Breast epithelium (tissue), 4 donors: Measurements from ENCODE around the gene XRN1. TPM values are rescaled to one million over a fixed set of nuclear protein-coding genes. Genes with fewer than 3 reads are reported as not detected.

Source experiments
- DNase-seq, 2 donors: peaks; one replicate each; pipeline ENCODE4 v3.0.0-alpha.2; 2019; ENCODE audit warnings: low spot score in 2 of 2
- H3K27ac ChIP-seq, 2 donors: fragments of 200-600 bp; sonication (generic) in 1 of 2; one replicate each; pipeline ENCODE4 v1.5.1; 2016 to 2019; ENCODE audit warnings: mild to moderate bottlenecking in 1 of 2
- H3K27me3 ChIP-seq, 2 donors: fragments of 200-600 bp; sonication (generic) in 1 of 2; one replicate each; pipeline versions ENCODE4 v1.5.1 to v1.6.0; 2017 to 2019; ENCODE audit warnings: control low read depth in 1 of 2, mild to moderate bottlenecking in 1 of 2
- H3K36me3 ChIP-seq: fragments of 200-600 bp; one replicate; pipeline ENCODE4 v1.5.1; 2019
- H3K4me1 ChIP-seq, 2 donors: fragments of 200-600 bp; sonication (generic); one replicate each; pipeline ENCODE4 v1.5.1; 2016 to 2019; ENCODE audit warnings: control low read depth in 1 of 2
- H3K4me3 ChIP-seq, 3 donors: fragments of 200-600 bp; sonication (generic); 1 replicate in 2 of 3; 2 replicates in 1 of 3; pipeline ENCODE4 v1.5.1; 2016 to 2019; ENCODE audit warnings: mild to moderate bottlenecking in 3 of 3, moderate library complexity in 2 of 3
- H3K9me3 ChIP-seq, 2 donors: fragments of 200-600 bp; sonication (generic) in 1 of 2; one replicate each; pipeline ENCODE4 v1.5.1; 2016 to 2019; ENCODE audit warnings: control low read depth in 1 of 2
- POLR2A ChIP-seq: fragments of 450-650 bp; IDR thresholded peaks from one replicate; pipeline ENCODE4 v1.6.1; 2016; ENCODE audit warnings: antibody characterized with exemption, mild to moderate bottlenecking, moderate library complexity
- POLR2AphosphoS5 ChIP-seq, 3 donors: sonication (generic); formaldehyde crosslinking; IDR thresholded peaks; one replicate each; pipeline ENCODE4 v1.6.1; 2017; ENCODE audit warnings: antibody characterized with exemption in 3 of 3
- intact Hi-C: fragments of 100-400 bp; cut with DNase I; formaldehyde crosslinking; loops from one replicate; pipeline ENCODE4 v1.15.1; 2023; ENCODE audit warnings: low total_unique reads
- total RNA-seq, 3 donors: library from RNA; depleted of rRNA; stranded (reverse); fragments of >200 nt; gene quantifications; one replicate each; pipeline ENCODE4 v1.1.0, GENCODE V29; 2016
- TF ChIP-seq, protein P1 (sequence below), 3 donors: fragments of 450-650 bp; IDR thresholded peaks; one replicate each; pipeline ENCODE4 v1.5.1; 2016 to 2017; ENCODE audit warnings: antibody characterized with exemption in 3 of 3, mild to moderate bottlenecking in 3 of 3, moderate library complexity in 3 of 3

The XRN1 gene, protein sequence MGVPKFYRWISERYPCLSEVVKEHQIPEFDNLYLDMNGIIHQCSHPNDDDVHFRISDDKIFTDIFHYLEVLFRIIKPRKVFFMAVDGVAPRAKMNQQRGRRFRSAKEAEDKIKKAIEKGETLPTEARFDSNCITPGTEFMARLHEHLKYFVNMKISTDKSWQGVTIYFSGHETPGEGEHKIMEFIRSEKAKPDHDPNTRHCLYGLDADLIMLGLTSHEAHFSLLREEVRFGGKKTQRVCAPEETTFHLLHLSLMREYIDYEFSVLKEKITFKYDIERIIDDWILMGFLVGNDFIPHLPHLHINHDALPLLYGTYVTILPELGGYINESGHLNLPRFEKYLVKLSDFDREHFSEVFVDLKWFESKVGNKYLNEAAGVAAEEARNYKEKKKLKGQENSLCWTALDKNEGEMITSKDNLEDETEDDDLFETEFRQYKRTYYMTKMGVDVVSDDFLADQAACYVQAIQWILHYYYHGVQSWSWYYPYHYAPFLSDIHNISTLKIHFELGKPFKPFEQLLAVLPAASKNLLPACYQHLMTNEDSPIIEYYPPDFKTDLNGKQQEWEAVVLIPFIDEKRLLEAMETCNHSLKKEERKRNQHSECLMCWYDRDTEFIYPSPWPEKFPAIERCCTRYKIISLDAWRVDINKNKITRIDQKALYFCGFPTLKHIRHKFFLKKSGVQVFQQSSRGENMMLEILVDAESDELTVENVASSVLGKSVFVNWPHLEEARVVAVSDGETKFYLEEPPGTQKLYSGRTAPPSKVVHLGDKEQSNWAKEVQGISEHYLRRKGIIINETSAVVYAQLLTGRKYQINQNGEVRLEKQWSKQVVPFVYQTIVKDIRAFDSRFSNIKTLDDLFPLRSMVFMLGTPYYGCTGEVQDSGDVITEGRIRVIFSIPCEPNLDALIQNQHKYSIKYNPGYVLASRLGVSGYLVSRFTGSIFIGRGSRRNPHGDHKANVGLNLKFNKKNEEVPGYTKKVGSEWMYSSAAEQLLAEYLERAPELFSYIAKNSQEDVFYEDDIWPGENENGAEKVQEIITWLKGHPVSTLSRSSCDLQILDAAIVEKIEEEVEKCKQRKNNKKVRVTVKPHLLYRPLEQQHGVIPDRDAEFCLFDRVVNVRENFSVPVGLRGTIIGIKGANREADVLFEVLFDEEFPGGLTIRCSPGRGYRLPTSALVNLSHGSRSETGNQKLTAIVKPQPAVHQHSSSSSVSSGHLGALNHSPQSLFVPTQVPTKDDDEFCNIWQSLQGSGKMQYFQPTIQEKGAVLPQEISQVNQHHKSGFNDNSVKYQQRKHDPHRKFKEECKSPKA (N-terminal part only)
- total RNA-seq, result 10 to 100 TPM; 44.5 to 81.1 (median 51.5) TPM

DNA sequence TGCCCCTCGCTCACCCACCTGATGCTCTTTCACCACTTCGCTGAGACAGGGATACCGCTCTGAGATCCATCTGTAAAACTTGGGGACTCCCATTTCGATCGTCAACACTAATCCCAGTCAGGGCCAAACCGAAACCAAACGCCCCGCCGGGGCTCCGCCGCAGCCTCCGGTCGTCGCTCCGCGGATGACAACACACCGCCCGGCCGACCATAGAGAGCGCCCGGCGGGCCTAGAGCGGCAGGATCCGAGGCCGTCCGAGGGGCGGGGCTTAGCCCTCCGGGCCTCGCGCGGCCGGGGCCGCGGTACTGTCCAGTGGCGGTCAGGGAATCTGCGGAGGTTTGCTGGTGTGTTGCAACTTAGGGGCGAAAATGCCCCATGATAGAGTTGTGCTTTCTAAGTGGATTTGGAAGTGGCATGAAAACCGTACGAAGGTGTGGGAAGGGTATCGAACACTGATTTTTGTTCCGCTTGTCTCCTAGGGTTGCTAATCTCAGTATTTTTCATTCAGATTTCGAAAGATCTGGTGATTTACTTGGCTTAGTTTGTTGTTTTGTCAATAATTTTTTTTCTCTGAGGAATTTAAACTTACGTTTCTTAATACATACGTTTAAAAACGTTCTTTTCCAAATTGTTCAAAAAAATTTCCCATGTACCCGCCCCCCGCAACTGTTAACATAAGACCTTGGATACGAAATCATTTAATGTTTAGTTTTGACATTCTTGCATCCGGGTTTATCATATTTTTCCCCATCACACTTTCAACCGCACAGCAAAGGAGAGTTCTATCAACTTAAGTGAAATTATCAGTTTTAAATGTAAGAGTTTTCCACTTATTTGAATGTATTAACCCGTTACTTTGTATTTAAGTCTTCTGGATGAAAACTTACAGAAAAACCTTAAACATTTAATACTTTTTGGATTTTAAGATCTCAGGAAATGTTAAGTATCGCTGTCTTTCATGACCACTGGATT lies at the start of gene XRN1:
Gene XRN1 (minus strand): TSS at position 186 of the 972 bp plus-strand sequence. CDS start 93 bp downstream, at position 93.
- H3K36me3 ChIP-seq, result no peaks in the 10 kb centered on the region
- no peaks in the 10 kb centered on the region for H3K4me1 ChIP-seq
- intact Hi-C loops, result no loop called here
- H3K9me3 ChIP-seq, result no peaks in the 10 kb centered on the region
- TF ChIP-seq, protein P1, sequence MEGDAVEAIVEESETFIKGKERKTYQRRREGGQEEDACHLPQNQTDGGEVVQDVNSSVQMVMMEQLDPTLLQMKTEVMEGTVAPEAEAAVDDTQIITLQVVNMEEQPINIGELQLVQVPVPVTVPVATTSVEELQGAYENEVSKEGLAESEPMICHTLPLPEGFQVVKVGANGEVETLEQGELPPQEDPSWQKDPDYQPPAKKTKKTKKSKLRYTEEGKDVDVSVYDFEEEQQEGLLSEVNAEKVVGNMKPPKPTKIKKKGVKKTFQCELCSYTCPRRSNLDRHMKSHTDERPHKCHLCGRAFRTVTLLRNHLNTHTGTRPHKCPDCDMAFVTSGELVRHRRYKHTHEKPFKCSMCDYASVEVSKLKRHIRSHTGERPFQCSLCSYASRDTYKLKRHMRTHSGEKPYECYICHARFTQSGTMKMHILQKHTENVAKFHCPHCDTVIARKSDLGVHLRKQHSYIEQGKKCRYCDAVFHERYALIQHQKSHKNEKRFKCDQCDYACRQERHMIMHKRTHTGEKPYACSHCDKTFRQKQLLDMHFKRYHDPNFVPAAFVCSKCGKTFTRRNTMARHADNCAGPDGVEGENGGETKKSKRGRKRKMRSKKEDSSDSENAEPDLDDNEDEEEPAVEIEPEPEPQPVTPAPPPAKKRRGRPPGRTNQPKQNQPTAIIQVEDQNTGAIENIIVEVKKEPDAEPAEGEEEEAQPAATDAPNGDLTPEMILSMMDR (IDR thresholded peaks at IDR 0.05), result no peak
- TF ChIP-seq POLR2A (peak; percentile 69), POLR2AphosphoS5 (IDR thresholded peaks at IDR 0.05) (peak; percentile 82 to 94 (median 84))
- peak; percentile 90 to 93 for DNase-seq
- H3K27ac ChIP-seq, result peak within 1 kb of the TSS; percentile 99 to 100
- no peaks in the 10 kb centered on the region for H3K27me3 ChIP-seq
- H3K4me3 ChIP-seq, result peak within 1 kb of the TSS; percentile 84 to 99 (median 96)

DNA sequence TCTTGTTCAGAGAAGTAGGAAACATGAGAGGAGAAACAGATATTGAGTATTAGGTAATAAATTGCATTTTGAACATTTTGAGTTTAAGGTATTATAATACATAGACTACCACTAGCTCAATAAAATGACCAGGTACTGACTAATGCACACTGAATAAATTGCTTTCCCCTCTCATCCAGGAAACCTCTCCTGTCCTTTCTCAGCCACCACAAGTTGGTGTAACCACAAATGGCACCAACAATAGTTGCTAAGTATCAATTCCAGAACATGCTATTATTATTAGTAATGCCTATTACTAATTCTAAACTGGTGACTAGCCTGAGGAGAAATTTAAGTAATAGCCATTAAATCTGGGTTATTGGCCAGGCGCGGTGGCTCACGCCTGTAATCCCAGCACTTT lies 47.3 kb upstream of the XRN1 start:
- no peak for TF ChIP-seq POLR2AphosphoS5 (IDR thresholded peaks at IDR 0.05)
- TF ChIP-seq POLR2A, result no peak
- TF ChIP-seq, protein P1 (IDR thresholded peaks at IDR 0.05), result no peak
- intact Hi-C loops, result no loop called here
- no peak for DNase-seq
- Histone ChIP-seq H3K9me3 (no peaks in the 10 kb centered on the region), H3K36me3 (no peaks in the 10 kb centered on the region), H3K27me3 (no peaks in the 10 kb centered on the region), H3K4me1 (no peaks in the 10 kb centered on the region), H3K27ac (no peak overlapping the region), H3K4me3 (no peak overlapping the region)

DNA sequence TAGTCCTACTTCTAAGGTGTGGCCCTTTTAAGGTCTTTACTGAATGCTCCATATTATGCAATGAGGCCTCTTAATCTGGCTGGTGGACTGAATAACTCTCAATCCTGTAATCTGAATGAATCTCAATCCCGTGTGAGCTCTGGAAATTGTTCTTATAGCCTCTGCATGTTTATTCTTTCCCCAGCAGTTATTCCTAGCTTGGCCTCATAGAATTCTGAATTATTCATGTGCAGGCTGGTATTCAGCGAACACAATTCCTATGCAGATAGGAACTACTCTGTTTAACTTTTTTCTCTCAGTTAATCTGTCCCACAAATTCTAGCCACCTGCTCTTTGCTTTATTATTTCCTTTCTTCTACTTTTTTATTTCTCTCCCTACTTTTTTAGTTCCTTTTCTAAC lies 44.3 kb upstream of the XRN1 start:
- H3K36me3 ChIP-seq, result peaks cover 5% of the 10 kb centered on the region
- intact Hi-C loops, result no loop called here
- no peaks in the 10 kb centered on the region for H3K4me1 ChIP-seq
- H3K27ac ChIP-seq, result no peak overlapping the region
- TF ChIP-seq, protein P1 (IDR thresholded peaks at IDR 0.05), result no peak
- TF ChIP-seq POLR2AphosphoS5 (IDR thresholded peaks at IDR 0.05) (no peak), POLR2A (no peak)
- H3K4me3 ChIP-seq, result no peak overlapping the region
- H3K9me3 ChIP-seq, result no peaks in the 10 kb centered on the region
- H3K27me3 ChIP-seq, result no peaks in the 10 kb centered on the region
- no peak for DNase-seq

DNA sequence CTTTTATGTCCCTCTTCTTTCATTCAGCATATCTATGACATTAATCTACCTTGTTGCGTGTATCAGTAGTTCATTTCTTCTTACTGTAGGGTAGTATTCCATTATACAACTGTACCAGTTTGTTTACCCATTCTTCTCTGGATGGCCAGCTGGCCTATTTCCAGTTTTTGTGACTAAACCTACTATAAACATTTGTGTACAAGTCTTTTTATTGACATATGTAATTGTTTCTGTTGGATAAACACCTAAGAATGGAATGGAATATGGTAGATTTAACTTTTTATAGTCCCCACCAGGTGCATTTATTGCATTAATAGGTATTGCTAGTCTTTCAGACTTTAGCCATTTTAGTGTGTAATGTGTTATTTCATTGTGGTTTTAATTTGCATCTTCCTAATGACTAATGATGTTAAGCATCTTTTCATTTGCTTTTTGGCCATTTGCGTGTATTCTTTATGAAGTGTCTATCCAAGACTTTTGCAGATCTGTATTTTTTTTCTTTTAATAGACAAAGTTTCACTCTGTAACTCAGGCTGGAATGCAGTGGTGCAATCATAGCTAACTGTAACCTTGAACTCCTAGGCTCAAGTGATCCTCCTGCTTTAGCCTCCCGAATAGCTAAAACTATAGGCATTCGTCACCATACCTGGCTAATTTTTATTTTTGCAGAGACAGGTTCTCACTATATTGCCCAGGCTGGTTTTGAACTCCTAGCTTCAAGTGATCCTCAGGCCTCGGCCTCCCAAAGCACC lies 41.9 kb upstream of the XRN1 start:
- H3K4me3 ChIP-seq, result no peak overlapping the region
- peaks cover 5% of the 10 kb centered on the region for H3K36me3 ChIP-seq
- H3K27ac ChIP-seq, result no peak overlapping the region
- TF ChIP-seq, protein P1 (IDR thresholded peaks at IDR 0.05), result no peak
- TF ChIP-seq POLR2A (no peak), POLR2AphosphoS5 (IDR thresholded peaks at IDR 0.05) (no peak)
- intact Hi-C loops, result no loop called here
- no peaks in the 10 kb centered on the region for H3K9me3 ChIP-seq
- DNase-seq, result no peak
- H3K27me3 ChIP-seq, result no peaks in the 10 kb centered on the region
- no peaks in the 10 kb centered on the region for H3K4me1 ChIP-seq
